Measurements from ENCODE around the gene VAV2.
"Not testable (repeated sequence)": the region's sequence is repeated elsewhere in the genome, so short reads cannot be mapped to it uniquely, and the experiment has no call there.

The VAV2 gene

GRCh38 chr9:133770076-133770777 is 221.9 kb downstream of the VAV2 start:
- Mint-ChIP-seq H3K27me3 (no peaks in the 10 kb centered on the region), H3K4me3 (no peak overlapping the region), H3K4me1 (no peaks in the 10 kb centered on the region), H3K36me3 (ENCODE audit: low read depth) (peaks cover 20% of the 10 kb centered on the region), H3K9me3 (peaks cover 16% of the 10 kb centered on the region), H3K27ac (no peak overlapping the region)
- no peak for DNase-seq
- no peak for ATAC-seq

GRCh38 chr9:133769511-133770075 is 222.5 kb downstream of the VAV2 start:
- Mint-ChIP-seq H3K4me1 (no peaks in the 10 kb centered on the region), H3K4me3 (no peak overlapping the region), H3K36me3 (ENCODE audit: low read depth) (peaks cover 19% of the 10 kb centered on the region), H3K27me3 (no peaks in the 10 kb centered on the region), H3K9me3 (peaks cover 17% of the 10 kb centered on the region), H3K27ac (no peak overlapping the region)
- ATAC-seq: no peak
- DNase-seq: no peak

DNA sequence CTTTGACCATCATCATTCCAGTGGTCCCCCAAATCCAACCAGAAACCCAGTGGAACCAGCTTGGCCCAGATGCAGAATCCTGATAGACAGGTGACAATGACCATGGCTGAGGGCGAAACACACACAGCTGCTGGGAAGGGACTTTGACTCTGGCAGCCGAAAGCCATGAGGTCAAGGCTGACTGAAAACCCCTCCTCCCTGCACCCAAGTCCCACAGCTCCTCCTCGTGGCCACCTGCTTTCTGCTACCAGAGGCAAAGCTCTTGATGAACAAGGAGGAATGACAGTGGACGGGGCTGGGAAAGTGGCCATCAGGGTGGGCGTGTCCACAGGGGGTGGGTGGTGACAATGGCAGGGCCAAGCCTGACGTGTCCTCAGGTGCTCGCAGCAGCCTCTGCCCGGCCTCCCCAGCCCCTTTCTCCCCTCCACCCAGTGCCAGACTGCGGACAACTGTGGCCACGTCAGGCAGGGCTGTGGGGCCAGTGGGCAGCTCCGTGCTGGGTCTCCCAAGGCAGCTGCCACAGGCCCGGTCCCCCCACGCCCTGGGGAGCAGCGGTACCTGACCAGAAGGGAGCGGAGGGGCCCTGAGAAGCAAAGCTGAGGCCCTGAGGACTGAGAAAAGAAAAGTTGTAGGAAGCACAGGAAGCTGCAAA is 223.1 kb downstream of the VAV2 start:
- ATAC-seq (no peak), DNase-seq (no peak)
- Mint-ChIP-seq H3K27ac (no peak overlapping the region), H3K27me3 (no peaks in the 10 kb centered on the region), H3K9me3 (peaks cover 21% of the 10 kb centered on the region), H3K4me3 (no peak overlapping the region), H3K4me1 (no peaks in the 10 kb centered on the region), H3K36me3 (ENCODE audit: low read depth) (peaks cover 20% of the 10 kb centered on the region)

DNA sequence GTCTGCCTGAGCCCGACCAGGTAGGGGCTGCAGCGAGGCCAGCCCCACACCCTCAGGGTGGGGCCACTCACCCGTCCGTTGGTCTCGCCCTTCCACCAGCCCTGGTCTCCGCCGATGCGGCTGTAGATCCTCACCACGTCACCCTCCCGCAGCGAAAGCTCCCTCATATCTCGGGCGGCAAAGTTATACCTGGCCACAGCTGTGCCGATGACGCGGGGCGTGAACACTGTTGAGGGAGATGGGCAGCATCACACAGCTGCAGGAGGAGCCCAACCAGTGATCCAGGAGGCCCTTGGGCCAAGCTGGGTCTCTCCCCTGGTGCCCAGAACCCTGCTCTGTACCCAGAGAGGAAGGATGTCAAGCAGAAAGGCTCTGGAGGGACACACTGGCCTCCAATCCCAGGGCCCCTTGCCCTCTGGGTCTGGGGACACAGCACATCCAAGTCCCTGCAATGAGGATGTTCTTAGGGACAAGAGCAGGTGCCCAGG is 223.7 kb downstream of the VAV2 start:
- no peaks in the 10 kb centered on the region for H3K4me1 Mint-ChIP-seq
- ATAC-seq (no peak), DNase-seq (no peak)
- H3K4me3 Mint-ChIP-seq: no peak overlapping the region
- peaks cover 21% of the 10 kb centered on the region for H3K9me3 Mint-ChIP-seq
- no peak overlapping the region for H3K27ac Mint-ChIP-seq
- H3K36me3 Mint-ChIP-seq (ENCODE audit: low read depth): peaks cover 20% of the 10 kb centered on the region
- no peaks in the 10 kb centered on the region for H3K27me3 Mint-ChIP-seq

DNA sequence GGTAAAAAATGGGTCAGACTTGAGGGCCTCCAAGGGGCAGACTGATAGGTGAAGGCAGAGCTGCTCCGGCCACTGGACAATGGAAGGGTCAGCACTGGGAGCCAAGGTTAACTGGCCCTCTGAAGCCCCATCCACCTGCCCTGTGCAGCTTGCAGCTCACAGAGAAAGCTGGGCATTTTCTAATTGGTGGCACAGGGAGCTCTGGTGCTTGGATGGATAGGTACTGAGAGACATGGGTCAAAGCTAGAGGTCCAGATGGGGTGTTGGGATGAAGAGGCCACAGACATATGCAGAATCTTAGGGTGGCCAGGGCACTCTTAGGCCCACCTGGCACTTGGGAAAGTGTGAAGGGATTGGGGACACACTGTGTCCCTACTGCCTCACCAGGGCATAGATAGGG is 224.5 kb downstream of the VAV2 start:
- no peak overlapping the region for H3K4me3 Mint-ChIP-seq
- DNase-seq: no peak
- H3K27ac Mint-ChIP-seq: no peak overlapping the region
- peaks cover 21% of the 10 kb centered on the region for H3K9me3 Mint-ChIP-seq
- ATAC-seq: no peak
- peaks cover 20% of the 10 kb centered on the region for H3K36me3 Mint-ChIP-seq (ENCODE audit: low read depth)
- H3K4me1 Mint-ChIP-seq: no peaks in the 10 kb centered on the region
- no peaks in the 10 kb centered on the region for H3K27me3 Mint-ChIP-seq

DNA sequence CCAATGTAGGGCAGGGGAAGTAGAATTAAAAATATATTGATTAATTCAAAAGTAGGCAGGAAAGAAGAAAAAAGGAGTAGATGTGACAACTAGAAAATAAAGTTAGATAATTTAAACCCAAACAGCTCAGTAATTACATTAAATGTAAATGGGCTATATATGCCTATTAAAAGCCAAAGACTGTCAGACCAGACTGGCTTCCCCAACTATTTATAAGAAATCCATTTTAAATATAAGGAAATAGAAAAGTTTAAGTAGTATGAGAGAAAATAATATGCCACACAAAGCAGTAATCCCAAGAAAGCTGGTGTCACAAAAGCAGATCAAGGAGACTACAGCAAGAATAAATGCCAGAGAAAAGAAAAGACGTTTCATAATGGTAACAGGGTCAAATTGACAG is 225.1 kb downstream of the VAV2 start:
- H3K36me3 Mint-ChIP-seq (ENCODE audit: low read depth): peaks cover 20% of the 10 kb centered on the region
- H3K27ac Mint-ChIP-seq: no peak overlapping the region
- no peak for ATAC-seq
- H3K27me3 Mint-ChIP-seq: no peaks in the 10 kb centered on the region
- no peak for DNase-seq
- H3K4me3 Mint-ChIP-seq: no peak overlapping the region
- peaks cover 21% of the 10 kb centered on the region for H3K9me3 Mint-ChIP-seq
- no peaks in the 10 kb centered on the region for H3K4me1 Mint-ChIP-seq

- H3K27ac Mint-ChIP-seq, H3K4me3 Mint-ChIP-seq, DNase-seq, H3K4me1 Mint-ChIP-seq, H3K27me3 Mint-ChIP-seq, ATAC-seq: not testable (repeated sequence)
- Mint-ChIP-seq H3K9me3 (peaks cover 21% of the 10 kb centered on the region), H3K36me3 (ENCODE audit: low read depth) (peaks cover 20% of the 10 kb centered on the region)
Measured at GRCh38 chr9:133766234-133766633, 225.9 kb downstream of the VAV2 start.

DNA sequence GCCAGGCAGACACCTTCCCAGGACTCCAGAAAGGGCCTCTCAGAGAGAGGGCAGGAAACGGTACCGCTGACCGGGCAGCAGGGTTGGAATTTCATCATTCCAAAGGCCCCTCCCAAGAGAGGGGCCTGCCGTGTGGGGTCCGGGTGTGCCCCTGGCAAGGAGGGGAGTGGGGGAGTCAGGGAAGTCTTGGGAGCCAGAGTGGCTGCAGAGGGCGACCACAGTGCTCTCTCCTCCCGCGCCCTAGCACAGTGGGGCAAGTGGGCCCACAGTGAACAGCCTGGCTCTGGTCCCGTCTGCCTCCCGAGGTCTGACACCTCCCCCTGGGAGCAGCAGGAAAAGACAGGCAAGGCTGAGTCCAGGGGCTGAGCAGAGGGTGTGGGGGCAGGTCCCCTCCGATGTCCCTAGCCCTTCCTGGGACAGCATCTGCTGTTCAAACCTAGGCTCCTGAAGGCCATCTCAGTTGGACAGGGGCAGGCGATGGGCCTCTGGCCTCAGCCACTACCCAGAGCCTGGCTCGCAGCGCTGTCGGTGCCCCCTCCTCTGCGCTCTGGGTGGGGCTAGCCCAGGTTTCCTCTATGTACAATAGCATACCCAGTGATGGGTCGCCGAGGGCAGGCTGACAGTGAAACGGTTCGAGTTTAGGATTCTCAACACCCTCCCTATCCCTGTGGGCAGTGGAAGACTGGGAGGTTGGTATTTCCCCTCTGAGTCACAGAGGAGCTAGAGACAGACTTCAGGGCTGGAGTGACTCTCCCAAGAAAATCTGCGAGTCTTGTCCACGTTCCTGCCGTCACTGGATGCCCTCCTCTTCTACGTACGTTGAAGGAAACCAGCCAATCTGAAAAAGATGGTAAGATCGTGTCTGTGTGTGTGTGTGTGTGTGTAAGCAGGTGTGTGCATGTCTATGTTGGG is 228.6 kb downstream of the VAV2 start:
- Mint-ChIP-seq H3K27ac (no peak overlapping the region), H3K9me3 (peaks cover 21% of the 10 kb centered on the region), H3K4me3 (no peak overlapping the region), H3K36me3 (ENCODE audit: low read depth) (peaks cover 20% of the 10 kb centered on the region), H3K4me1 (no peaks in the 10 kb centered on the region), H3K27me3 (no peaks in the 10 kb centered on the region)
- DNase-seq (no peak), ATAC-seq (no peak)

DNA sequence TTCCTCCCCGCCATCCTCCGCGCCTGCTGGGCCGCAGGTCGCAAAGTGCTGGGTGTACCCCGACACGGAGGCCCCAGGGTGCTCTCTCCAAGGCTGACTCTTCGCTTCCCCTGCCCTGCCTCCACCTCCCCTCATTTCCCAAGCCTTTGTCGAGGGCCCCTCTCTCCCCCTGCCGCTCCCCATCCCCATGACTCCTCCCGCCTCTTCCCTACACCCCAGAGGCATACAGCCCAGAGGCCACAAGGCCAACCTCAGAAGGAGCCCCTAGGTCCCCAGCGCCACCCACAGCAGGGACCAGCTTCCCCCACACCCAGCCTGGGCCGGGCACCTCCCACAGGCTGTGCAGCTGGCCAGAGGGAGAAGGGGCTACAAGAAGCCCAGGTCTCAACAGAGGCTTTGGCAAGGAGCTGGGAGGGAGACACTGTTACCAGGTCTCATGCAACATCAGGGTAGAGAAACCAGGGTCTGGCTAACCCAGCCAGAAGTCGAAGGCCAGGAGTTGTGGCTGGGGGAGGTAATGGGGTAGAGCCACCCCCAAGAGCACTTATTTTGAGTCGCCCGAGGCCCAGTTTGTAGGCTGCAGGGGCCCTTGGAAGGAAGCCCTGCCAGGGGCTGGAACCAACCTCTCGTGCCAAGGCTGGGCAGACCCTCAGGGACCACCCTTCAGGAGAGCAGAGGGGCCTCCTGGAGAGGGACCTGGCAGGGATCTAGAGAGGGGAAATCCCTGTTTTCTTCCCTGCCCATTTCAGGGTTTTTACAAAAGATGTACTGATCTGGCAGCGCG is 229.4 kb downstream of the VAV2 start:
- H3K4me1 Mint-ChIP-seq: no peaks in the 10 kb centered on the region
- no peak overlapping the region for H3K4me3 Mint-ChIP-seq
- peaks cover 21% of the 10 kb centered on the region for H3K9me3 Mint-ChIP-seq
- H3K36me3 Mint-ChIP-seq (ENCODE audit: low read depth): peaks cover 19% of the 10 kb centered on the region
- DNase-seq (no peak), ATAC-seq (no peak)
- no peak overlapping the region for H3K27ac Mint-ChIP-seq
- H3K27me3 Mint-ChIP-seq: no peaks in the 10 kb centered on the region

- no peak overlapping the region for H3K27ac Mint-ChIP-seq
- H3K4me3 Mint-ChIP-seq: no peak overlapping the region
- DNase-seq: no peak
- no peaks in the 10 kb centered on the region for H3K27me3 Mint-ChIP-seq
- H3K4me1 Mint-ChIP-seq: no peaks in the 10 kb centered on the region
- peaks cover 15% of the 10 kb centered on the region for H3K9me3 Mint-ChIP-seq
- H3K36me3 Mint-ChIP-seq (ENCODE audit: low read depth): peaks cover 12% of the 10 kb centered on the region
- ATAC-seq: no peak
Measured at GRCh38 chr9:133761641-133762248, 230.4 kb downstream of the VAV2 start.

DNA sequence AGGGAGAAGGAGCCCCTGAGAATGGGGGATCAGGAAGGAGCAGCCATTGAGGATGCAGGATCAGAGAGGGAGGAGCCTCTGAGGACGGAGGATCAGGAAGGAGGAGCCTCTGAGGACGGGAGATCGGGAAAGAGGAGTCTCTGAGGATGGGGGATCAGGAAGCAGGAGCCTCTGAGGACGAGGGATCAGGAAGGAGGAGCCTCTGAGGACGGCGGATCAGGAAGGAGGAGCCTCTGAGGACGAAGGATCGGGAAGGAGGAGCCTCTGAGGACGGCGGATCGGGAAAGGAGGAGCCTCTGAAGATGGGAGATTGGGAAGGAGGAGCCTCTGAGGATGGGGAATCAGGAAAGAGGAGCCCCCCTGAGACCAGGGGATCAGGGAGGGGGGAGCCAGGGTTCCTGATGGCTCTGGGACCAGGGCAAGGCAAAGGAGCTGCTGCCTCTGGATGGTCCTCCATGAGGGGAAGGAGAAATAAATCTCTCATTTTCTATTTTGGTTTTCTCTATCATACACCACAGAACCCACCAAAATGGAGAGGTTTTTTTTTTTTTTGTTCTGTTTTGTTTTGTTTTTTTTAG is 231.3 kb downstream of the VAV2 start:
- Mint-ChIP-seq H3K27ac (no peak overlapping the region), H3K4me1 (no peaks in the 10 kb centered on the region), H3K4me3 (no peak overlapping the region), H3K9me3 (peaks cover 10% of the 10 kb centered on the region), H3K36me3 (ENCODE audit: low read depth) (peaks cover 9% of the 10 kb centered on the region), H3K27me3 (no peaks in the 10 kb centered on the region)
- no peak for DNase-seq
- no peak for ATAC-seq

- H3K4me3 Mint-ChIP-seq: no peak overlapping the region
- peaks cover 4% of the 10 kb centered on the region for H3K27me3 Mint-ChIP-seq
- H3K36me3 Mint-ChIP-seq (ENCODE audit: low read depth): peaks cover 6% of the 10 kb centered on the region
- H3K4me1 Mint-ChIP-seq: no peaks in the 10 kb centered on the region
- no peak overlapping the region for H3K27ac Mint-ChIP-seq
- ATAC-seq (no peak), DNase-seq (no peak)
- H3K9me3 Mint-ChIP-seq: peaks cover 5% of the 10 kb centered on the region
Measured at GRCh38 chr9:133759946-133760345, 232.2 kb downstream of the VAV2 start.

GRCh38 chr9:133759146-133759900 is 232.8 kb downstream of the VAV2 start:
- Mint-ChIP-seq H3K36me3 (ENCODE audit: low read depth) (peaks cover under 1% of the 10 kb centered on the region), H3K27me3 (peaks cover 10% of the 10 kb centered on the region), H3K4me3 (no peak overlapping the region), H3K4me1 (no peaks in the 10 kb centered on the region), H3K27ac (no peak overlapping the region), H3K9me3 (peaks cover under 1% of the 10 kb centered on the region)
- DNase-seq: no peak
- ATAC-seq: no peak
